NCI-H510A treated with DMSO at 0.1 percent for 48 hours (cell line): ENCODE results near the gene ASCC1.
A peak's percentile ranks its signal among the peaks of the same experiment; 100 is the strongest.

Experiments
- DNase-seq: peaks from one replicate; lab custom pipeline; 2025; lab: John Stamatoyannopoulos, UW

The ASCC1 gene

DNA sequence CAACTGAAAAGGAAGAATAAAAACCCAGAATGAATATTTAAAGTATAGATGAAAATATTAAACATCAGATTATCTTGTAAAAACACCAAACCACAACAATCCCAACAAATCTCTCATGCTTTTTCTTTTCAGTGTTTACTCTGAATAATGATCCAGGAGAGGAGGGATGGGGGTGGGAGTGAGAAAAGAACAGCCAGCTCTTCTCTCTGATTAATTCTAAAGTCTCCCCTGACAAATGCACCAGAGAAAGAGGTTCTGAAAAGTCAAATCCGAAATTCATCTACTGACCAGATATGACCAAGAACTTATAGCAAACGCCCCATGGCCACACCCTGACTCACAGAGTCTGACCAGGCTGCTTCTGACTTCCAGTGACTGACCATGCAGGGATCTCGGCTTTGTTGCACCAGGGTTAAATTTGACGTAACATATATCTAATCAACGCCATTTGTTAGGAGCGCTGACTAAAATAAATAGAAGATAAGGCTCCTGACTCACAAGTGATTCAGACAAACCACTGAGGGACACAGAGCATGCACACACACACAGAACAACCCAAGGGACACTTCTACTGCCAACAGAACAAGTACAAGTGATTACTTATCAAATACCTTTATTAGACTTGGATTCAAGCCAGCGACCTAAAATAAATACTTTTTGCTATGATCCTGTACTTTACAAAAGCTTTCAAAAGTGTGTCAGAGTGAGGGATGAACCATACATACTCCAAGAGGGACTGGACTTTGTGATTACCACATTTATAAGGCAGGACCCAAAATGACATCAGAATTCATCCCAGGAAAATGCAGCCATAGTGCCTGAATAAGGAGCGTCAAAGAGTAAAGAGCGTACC lies 118.4 kb downstream of the ASCC1 start:
- DNase-seq: peak; percentile 45

GRCh38 chr10:72096115-72097000 lies 119.7 kb downstream of the ASCC1 start:
- peak; percentile 10 for DNase-seq

GRCh38 chr10:72095195-72095594 lies 120.9 kb downstream of the ASCC1 start:
- no peak for DNase-seq

DNA sequence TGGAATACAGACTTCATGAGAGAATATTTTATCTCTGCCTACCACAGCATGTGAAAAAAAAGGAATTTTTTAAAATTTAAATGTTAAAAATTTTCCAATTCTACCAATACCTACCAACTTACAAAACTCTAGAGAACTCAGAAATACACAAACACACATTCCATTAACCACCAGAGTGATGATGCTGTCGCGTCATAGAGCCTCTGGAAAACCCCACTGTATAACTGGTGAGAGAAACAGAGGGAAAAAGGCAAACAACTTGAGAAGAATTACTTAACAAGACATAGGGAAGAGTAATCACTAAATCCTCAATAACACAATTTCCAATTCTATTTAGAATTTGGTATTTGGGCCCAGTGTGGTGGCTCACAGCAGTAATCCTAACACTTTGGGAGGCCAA lies 121.5 kb downstream of the ASCC1 start:
- DNase-seq: no peak

DNA sequence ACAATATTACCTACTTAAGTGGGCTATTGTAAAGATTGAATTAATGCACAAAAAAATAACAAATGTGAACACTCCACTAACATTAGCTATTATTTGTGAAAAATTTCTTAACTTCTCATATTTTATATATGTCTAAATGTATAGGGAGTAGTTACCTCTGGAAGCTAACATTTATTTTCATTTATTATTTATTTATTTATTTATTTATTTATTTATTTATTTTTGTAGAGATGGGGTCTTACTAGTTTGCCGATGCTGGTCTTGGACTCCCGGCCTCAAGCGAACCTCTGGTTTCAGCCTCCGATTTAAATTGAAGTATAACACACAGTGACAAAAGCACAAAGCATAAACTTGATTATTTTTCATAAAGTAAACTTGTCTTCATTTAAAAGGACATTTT lies 122.6 kb downstream of the ASCC1 start:
- no peak for DNase-seq

GRCh38 chr10:72092987-72093386 lies 123.1 kb downstream of the ASCC1 start:
- no peak for DNase-seq

DNA sequence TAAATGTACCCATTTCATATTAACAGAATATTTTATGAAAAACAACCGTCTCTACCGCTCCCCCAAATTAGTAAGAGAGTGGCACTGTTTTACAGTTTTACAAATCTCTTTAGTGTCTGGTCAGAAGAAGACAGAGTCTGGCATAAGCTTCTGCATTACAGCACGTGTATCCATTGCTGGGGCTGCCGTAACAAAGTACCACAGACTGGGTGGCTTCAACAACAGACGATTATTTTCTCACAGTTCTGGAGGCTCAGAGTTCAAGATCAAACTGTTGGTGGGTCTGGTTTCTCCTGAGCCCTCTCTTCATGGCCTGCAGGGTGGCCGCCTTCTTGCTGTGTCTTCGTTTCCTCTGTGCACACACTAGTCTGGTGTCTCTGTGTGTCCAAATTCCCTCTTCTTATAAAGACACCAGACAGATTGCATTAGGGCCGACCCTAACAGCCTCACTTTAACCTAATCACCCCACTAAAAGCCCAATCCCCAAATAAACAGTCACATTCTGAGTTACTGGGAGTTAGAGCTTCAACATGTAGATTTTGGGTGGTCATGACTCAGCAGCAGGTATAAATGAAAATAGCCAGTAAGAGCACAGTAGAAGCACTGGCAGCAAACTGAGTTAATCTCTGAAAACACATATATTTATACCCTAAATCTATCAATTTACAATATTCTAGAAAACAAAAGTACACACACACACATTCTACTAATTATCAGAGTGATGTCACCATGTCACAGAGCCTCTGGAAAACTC lies 123.7 kb downstream of the ASCC1 start:
- no peak for DNase-seq

DNA sequence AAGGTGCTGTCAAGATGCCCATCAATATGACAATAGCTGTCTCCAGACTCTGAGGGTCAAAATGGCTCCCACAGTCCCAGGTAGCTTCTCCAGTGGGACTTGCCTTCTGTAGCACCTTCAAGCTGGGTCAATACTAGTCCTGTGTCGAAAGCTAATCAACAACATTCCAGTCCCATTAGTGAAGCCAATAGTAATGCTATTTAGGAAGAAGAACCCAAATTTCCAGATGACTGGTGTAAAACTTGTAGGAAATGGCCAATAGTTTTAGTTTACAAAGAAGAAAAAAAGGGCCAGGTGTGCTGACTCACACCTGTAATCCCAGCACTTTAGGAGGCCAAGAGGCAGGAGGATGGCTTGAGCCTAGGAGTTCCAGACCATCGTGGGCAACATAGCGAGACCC lies 125.8 kb downstream of the ASCC1 start:
- DNase-seq: no peak

DNA sequence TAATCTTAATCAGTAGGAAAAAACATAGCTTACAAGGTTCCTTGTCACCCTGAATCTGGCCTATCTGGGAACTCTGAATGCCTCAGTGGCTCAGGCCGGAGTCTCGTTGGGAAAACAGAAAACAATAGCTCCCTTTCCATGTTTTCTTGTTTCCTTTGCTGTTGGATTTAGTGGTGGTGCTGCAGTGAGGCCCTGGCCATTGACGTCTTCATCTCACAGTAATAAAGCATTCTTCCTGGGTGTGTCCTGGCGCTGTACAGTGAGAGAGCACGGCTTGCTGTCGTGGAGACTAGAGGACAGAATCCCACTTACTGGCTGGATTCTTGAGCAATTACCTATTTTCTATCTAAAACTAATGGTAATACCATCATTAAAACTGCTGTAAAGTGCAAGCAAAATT lies 126.5 kb downstream of the ASCC1 start:
- peak; percentile 5 for DNase-seq

GRCh38 chr10:72088889-72089575 lies 127.0 kb downstream of the ASCC1 start:
- peak; percentile 46 for DNase-seq

DNA sequence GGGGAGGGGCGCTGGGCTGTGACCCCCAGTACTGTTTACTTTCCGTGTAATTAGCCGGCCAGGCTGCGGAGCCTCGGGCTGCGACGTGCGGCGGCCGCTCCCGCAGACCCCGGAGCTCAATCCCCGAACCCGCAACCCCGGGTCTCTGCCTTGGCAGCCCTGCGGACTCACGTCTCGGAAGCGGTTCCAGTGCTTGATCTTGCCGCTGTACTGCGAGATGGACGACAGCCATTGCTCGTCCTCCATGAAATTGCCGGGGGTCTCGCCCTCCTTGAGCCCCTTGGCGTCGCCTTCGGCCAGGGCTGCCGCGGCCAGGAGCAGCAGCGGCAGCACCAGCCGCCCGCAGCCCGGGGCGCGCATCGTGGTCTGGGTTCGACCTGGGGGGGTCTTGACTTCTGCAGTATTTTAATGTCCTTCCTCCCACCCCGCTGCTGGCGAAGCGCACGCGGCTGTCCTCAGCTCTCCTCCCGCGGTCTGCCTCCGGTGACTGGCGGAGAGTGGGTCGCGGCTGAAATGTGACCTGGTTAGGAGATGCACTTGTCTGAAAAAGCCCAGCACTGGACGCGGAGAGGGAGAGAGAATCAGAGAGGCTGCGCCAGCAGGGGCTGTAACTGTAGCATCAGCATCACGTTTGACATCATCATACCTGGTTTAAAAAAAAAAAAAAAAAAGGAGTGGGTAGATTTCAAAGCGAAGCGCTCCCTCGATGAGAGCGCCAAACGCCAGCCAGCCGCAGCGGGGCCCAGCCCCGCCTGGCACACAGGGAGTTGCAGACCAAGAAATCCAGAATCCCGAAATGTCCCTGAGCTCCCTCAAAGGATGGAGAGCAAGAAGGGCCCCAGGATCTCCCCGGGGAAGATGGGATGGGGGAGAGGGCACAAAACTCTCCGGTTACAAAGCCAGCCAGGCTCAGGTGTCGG lies 127.8 kb downstream of the ASCC1 start, which contains the start of gene SPOCK2:
Gene SPOCK2 (minus strand): TSS at position 583 of the 920 bp plus-strand sequence. CDS start 223 bp downstream, at position 360.
- DNase-seq: no peak

DNA sequence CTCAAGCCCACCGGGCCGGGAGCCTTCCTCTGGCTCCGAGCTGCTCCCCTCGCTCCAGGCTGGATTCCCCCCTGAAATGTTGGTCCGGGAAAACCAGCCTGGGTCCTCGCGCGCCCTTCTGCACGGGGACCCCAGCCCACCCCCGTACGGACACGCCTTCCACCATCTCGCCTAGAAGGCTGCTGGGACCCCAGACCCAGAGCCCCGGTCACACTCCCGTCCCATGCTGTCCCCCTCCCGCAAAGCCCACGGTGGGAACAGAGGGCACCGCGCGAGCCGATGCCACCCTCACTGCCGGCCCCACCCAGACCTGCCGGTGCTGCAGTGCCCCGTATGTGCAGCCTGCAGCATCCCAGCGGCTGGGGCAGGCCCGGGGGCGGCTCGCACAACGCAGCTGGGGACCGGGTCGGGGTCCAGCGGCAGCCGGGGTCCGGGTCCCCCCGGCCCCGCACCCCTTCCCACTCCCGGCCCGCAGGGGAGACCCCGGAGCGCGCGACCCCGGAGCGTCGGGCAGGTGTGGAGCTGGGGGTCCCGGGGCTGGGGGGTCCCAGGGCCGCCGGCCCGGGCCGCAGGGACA lies 128.6 kb downstream of the ASCC1 start:
- DNase-seq: no peak

- DNase-seq: no peak
Observed at GRCh38 chr10:72086466-72087391, 129.3 kb downstream of the ASCC1 start.

DNA sequence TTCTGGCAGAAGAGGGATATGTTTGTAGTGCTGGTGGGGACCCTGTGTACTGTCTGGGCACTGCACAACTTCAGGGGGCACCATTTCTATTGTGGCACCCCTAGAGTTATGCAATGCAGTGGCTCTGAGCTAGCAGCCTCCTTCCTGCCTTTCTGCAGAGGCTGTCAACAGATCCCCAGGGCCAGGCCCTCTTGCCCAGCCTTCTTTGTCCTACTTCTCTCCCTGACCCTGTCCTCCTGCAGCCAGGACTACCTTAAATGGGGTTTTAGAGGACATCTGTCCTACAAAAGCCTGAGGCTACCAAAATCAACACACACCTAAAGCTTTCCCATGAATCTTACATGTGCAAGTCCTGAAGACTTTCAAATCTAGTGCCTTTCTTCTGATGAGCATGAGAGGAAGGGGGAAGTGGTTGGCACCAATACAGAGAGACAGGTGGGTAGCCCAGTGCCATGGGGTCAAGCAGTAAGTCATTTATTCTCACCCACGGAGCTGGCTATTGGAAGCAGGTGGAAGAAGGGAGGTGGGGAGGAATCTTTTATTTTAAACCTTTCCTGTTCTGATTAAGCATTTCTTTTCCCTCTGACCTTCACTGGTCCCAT lies 130.1 kb downstream of the ASCC1 start:
- no peak for DNase-seq

DNA sequence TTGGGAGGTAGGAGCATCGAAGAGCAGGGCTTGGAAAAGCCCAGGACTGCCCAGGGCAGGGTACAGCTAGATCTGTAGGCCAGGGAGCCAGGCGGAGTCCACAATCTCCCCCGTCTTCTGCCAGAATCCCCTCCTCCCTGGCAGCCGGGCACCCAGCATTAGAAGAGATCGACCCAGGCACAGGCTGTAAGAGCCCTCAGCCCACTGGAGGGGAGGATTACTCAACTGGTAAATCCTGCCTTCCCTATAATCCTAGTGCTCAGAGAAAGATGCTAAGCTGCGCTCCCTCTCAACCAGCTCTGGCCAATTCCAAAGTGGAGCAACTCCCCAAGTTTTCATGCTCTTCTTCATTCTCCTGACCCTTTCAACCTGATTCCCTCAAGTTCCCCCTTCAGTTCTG lies 130.9 kb downstream of the ASCC1 start:
- DNase-seq: no peak

DNA sequence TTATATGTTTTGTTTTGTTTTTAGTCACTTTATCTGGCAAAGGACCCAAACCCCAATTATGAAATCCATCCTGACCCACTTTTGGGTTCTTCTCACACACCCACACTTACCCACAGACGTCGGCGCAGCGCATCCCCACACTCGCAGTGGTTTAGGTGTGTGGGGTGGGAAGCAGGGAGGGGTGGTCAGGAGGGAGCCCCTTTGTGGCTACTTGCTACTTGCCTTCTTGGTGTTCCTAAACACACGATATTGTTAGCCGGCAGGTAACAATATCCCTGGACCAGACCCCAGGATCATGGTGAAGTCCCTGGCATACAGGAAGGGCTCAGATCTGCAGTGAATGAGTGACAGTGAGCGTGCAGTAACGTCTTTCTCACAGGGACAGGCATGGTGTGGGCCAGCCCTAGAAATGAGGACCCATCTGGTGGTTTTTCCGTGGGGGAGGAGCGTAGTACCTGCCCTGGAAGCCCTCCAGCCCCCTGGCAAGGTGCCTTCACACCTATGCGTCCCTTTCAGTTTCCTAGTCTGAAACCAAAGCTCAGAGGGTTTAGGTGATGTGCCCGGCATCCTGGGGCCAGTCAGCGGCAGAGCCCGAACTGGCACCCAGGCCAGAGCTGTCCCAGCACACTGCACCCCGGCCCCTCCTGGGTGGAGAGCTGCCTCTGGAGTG lies 132.2 kb downstream of the ASCC1 start:
- DNase-seq: no peak

DNA sequence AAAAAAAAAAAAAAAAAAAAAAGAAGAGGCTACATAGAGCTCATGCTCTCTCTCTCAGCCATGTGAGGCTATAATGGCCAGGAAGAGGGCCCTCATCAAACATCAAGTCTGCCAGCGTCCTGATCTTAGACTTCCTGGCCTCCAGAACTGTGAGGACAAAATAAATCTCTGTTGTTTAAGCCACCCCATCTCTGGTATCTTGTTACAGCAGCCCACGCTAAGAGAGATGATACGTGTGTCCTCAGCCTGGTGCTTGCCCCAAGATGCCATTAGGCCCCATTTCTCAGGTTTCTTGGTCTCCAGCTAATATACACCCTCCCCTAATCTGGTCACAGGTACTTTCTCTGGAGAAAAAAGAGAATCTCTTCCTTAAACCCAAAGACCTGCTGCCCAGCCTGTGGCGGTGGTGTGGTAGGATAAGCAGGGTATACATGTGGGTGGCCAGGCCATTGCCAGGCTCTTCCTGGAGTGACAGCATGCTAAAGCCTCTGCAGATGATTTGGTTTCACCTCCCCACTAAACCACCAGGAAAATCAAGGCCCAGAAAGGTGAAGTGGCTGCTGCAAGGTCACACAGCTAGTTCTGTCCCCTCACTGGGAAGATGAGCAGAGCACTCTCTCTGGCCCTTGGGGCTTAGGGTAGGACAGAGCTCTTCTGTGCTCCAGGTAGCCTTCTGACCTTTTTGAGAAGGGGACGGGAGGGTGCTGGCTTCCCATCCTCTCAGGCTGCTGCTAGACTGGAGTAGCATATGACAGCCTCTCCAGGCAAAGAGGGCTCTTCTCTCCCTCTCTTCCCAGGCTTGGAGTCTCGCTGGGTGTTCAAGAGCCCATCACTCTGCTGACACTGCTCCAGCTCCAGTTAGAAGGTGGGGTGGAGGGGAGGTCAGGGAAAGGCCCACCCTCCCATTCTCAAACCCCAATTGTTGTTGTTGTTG lies 133.0 kb downstream of the ASCC1 start:
- peak; percentile 3 for DNase-seq
